ENCODE data around the gene TNXB. TPM values are rescaled to one million over a fixed set of nuclear protein-coding genes. Genes with fewer than 3 reads are reported as not detected.
A peak's percentile ranks its signal among the peaks of the same experiment; 100 is the strongest.
"Not testable (repeated sequence)": the region's sequence is repeated elsewhere in the genome, so short reads cannot be mapped to it uniquely, and the experiment has no call there.

Gene TNXB
- total RNA-seq, 4 donors from 2014 or later: 90.6 to 217 (median 181) TPM

GRCh38 chr6:32037598-32038524 is 71.3 kb downstream of the TNXB start, which contains the start of gene CYP21A2:
Gene CYP21A2, plus strand, starts transcription at chr6:32038415. Its CDS starts 8 bp downstream, at chr6:32038423.
- H3K4me1 ChIP-seq; H3K27me3 ChIP-seq; intact Hi-C loops (cut with DNase I; ENCODE audit: low total_unique reads); H3K36me3 ChIP-seq; H3K4me3 ChIP-seq; DNase-seq; H3K27ac ChIP-seq; H3K9me3 ChIP-seq: not testable (repeated sequence)

- H3K4me3 ChIP-seq; DNase-seq; H3K27me3 ChIP-seq; H3K36me3 ChIP-seq; H3K9me3 ChIP-seq; H3K27ac ChIP-seq; H3K4me1 ChIP-seq; intact Hi-C loops (cut with DNase I; ENCODE audit: low total_unique reads): not testable (repeated sequence)
Observed at GRCh38 chr6:32037136-32037535, 72.0 kb downstream of the TNXB start.

GRCh38 chr6:32035283-32036013 is 73.7 kb downstream of the TNXB start:
- intact Hi-C loops (cut with DNase I; ENCODE audit: low total_unique reads); H3K36me3 ChIP-seq; H3K4me3 ChIP-seq; DNase-seq; H3K27me3 ChIP-seq; H3K4me1 ChIP-seq; H3K9me3 ChIP-seq; H3K27ac ChIP-seq: not testable (repeated sequence)

- H3K36me3 ChIP-seq; H3K4me1 ChIP-seq; intact Hi-C loops (cut with DNase I; ENCODE audit: low total_unique reads); H3K9me3 ChIP-seq; H3K4me3 ChIP-seq; H3K27ac ChIP-seq; DNase-seq; H3K27me3 ChIP-seq: not testable (repeated sequence)
Observed at GRCh38 chr6:32029553-32029952, 79.6 kb downstream of the TNXB start.

GRCh38 chr6:32028631-32029030 is 80.5 kb downstream of the TNXB start:
- H3K27me3 ChIP-seq; H3K27ac ChIP-seq; H3K4me1 ChIP-seq; DNase-seq; H3K36me3 ChIP-seq; H3K4me3 ChIP-seq; intact Hi-C loops (cut with DNase I; ENCODE audit: low total_unique reads); H3K9me3 ChIP-seq: not testable (repeated sequence)

- DNase-seq; H3K9me3 ChIP-seq; H3K36me3 ChIP-seq; intact Hi-C loops (cut with DNase I; ENCODE audit: low total_unique reads); H3K4me1 ChIP-seq; H3K4me3 ChIP-seq; H3K27ac ChIP-seq; H3K27me3 ChIP-seq: not testable (repeated sequence)
Observed at GRCh38 chr6:32022100-32022499, 87.0 kb downstream of the TNXB start.

GRCh38 chr6:32014547-32014946 is 94.6 kb downstream of the TNXB start, which contains the start of gene C4B:
Gene C4B, plus strand, starts transcription at chr6:32014795. Its CDS starts 51 bp downstream, at chr6:32014846.
- H3K36me3 ChIP-seq; intact Hi-C loops (cut with DNase I; ENCODE audit: low total_unique reads); H3K27ac ChIP-seq; H3K9me3 ChIP-seq; H3K4me3 ChIP-seq; H3K27me3 ChIP-seq; DNase-seq; H3K4me1 ChIP-seq: not testable (repeated sequence)

- intact Hi-C loops (cut with DNase I; ENCODE audit: low total_unique reads); H3K4me3 ChIP-seq; H3K36me3 ChIP-seq; H3K27ac ChIP-seq; DNase-seq; H3K27me3 ChIP-seq; H3K4me1 ChIP-seq; H3K9me3 ChIP-seq: not testable (repeated sequence)
Observed at GRCh38 chr6:32013738-32014137, 95.4 kb downstream of the TNXB start.

GRCh38 chr6:32012941-32013617 is 96.1 kb downstream of the TNXB start:
- intact Hi-C loops (cut with DNase I; ENCODE audit: low total_unique reads); H3K27ac ChIP-seq; H3K27me3 ChIP-seq; H3K4me1 ChIP-seq; H3K4me3 ChIP-seq; H3K36me3 ChIP-seq; H3K9me3 ChIP-seq: not testable (repeated sequence)
- peak in 1 of 2 donors; percentile 40 for DNase-seq

- H3K4me3 ChIP-seq; DNase-seq; intact Hi-C loops (cut with DNase I; ENCODE audit: low total_unique reads); H3K9me3 ChIP-seq; H3K4me1 ChIP-seq; H3K27ac ChIP-seq; H3K36me3 ChIP-seq; H3K27me3 ChIP-seq: not testable (repeated sequence)
Observed at GRCh38 chr6:32010856-32011530, 98.1 kb downstream of the TNXB start.

- H3K27me3 ChIP-seq; DNase-seq; H3K9me3 ChIP-seq; H3K4me1 ChIP-seq; H3K36me3 ChIP-seq; intact Hi-C loops (cut with DNase I; ENCODE audit: low total_unique reads); H3K4me3 ChIP-seq; H3K27ac ChIP-seq: not testable (repeated sequence)
Observed at GRCh38 chr6:32009537-32009936, 99.6 kb downstream of the TNXB start.

GRCh38 chr6:32008616-32009015 is 100.5 kb downstream of the TNXB start:
- DNase-seq; H3K27me3 ChIP-seq; H3K27ac ChIP-seq; H3K4me3 ChIP-seq; H3K36me3 ChIP-seq; intact Hi-C loops (cut with DNase I; ENCODE audit: low total_unique reads); H3K9me3 ChIP-seq; H3K4me1 ChIP-seq: not testable (repeated sequence)
